ENCODE data around the gene BCL2L1.

- no peak for TF ChIP-seq POLR2A (IDR thresholded peaks at IDR 0.05)
- TF ChIP-seq CTCF (IDR thresholded peaks at IDR 0.05) = no peak
Observed at GRCh38 chr20:31665753-31666152, 56.9 kb downstream of the BCL2L1 start.

Measured in ovary (tissue), 3 donors.